Measurements from ENCODE around the gene GNB5. TPM values are rescaled to one million over a fixed set of nuclear protein-coding genes. Genes with fewer than 3 reads are reported as not detected.

GNB5 gene
- total RNA-seq, 1 donor from 2014 or later = 25.6 TPM

GRCh38 chr15:52103217-52104207 lies 87.7 kb downstream of the GNB5 start:
- Mint-ChIP-seq H3K9me3 (ENCODE audit: unreplicated experiment) (no peaks in the 10 kb centered on the region), H3K27me3 (ENCODE audit: low read depth, unreplicated experiment) (no peaks in the 10 kb centered on the region), H3K4me3 (ENCODE audit: unreplicated experiment) (no peak overlapping the region), H3K4me1 (ENCODE audit: low read depth, unreplicated experiment) (peaks cover 19% of the 10 kb centered on the region), H3K36me3 (ENCODE audit: low read depth, unreplicated experiment) (no peaks in the 10 kb centered on the region), H3K27ac (ENCODE audit: unreplicated experiment) (peak overlapping the region; percentile 63)
- FAIRE-seq = peak; percentile 43
- Histone ChIP-seq H3K27me3 (ENCODE audit: insufficient read depth, low read length) (no peaks in the 10 kb centered on the region), H3K9me3 (ENCODE audit: insufficient read depth, low read depth, low read length) (no peaks in the 10 kb centered on the region), H3K4me1 (ENCODE audit: insufficient read depth, low read length) (peaks cover 23% of the 10 kb centered on the region), H3K27ac (ENCODE audit: low read depth, low read length) (peak overlapping the region; percentile 88), H3K79me2 (ENCODE audit: insufficient read depth, low read length) (no peaks in the 10 kb centered on the region), H3K4me2 (ENCODE audit: low read length) (peak overlapping the region; percentile 65), H4K20me1 (ENCODE audit: insufficient read depth, low read length) (no peaks in the 10 kb centered on the region), H3K9ac (ENCODE audit: low read length) (peak overlapping the region; percentile 44), H3K36me3 (ENCODE audit: insufficient read depth, low read length) (no peaks in the 10 kb centered on the region), H2AFZ (ENCODE audit: low read depth, low read length) (no peak overlapping the region), H3K4me3 (ENCODE audit: insufficient read depth, low read depth, low read length) (no peak overlapping the region)
- TF ChIP-seq CTCF (IDR thresholded peaks at IDR 0.05; ENCODE audit: insufficient read depth, low read depth, low read length) (no peak), EZH2 (IDR thresholded peaks at IDR 0.05; ENCODE audit: insufficient read depth, low read length) (no peak)
- peak; percentile 97 for DNase-seq (ENCODE audit: low read depth)

GRCh38 chr15:52102463-52102862 lies 88.7 kb downstream of the GNB5 start:
- peak overlapping the region; percentile 88 for H3K27ac ChIP-seq (ENCODE audit: low read depth, low read length)
- peak overlapping the region; percentile 65 for H3K4me2 ChIP-seq (ENCODE audit: low read length)
- H3K9ac ChIP-seq (ENCODE audit: low read length) = peak overlapping the region; percentile 44
- Mint-ChIP-seq H3K4me3 (ENCODE audit: unreplicated experiment) (no peak overlapping the region), H3K27me3 (ENCODE audit: low read depth, unreplicated experiment) (no peaks in the 10 kb centered on the region), H3K9me3 (ENCODE audit: unreplicated experiment) (no peaks in the 10 kb centered on the region), H3K36me3 (ENCODE audit: low read depth, unreplicated experiment) (no peaks in the 10 kb centered on the region), H3K27ac (ENCODE audit: unreplicated experiment) (peak overlapping the region; percentile 51), H3K4me1 (ENCODE audit: low read depth, unreplicated experiment) (peaks cover 19% of the 10 kb centered on the region)
- TF ChIP-seq CTCF (IDR thresholded peaks at IDR 0.05; ENCODE audit: insufficient read depth, low read depth, low read length) = no peak
- no peak for TF ChIP-seq EZH2 (IDR thresholded peaks at IDR 0.05; ENCODE audit: insufficient read depth, low read length)
- H3K4me3 ChIP-seq (ENCODE audit: insufficient read depth, low read depth, low read length) = no peak overlapping the region
- no peaks in the 10 kb centered on the region for H3K9me3 ChIP-seq (ENCODE audit: insufficient read depth, low read depth, low read length)
- no peaks in the 10 kb centered on the region for H3K36me3 ChIP-seq (ENCODE audit: insufficient read depth, low read length)
- H3K4me1 ChIP-seq (ENCODE audit: insufficient read depth, low read length) = peaks cover 23% of the 10 kb centered on the region
- FAIRE-seq = no peak
- no peak overlapping the region for H2AFZ ChIP-seq (ENCODE audit: low read depth, low read length)
- DNase-seq (ENCODE audit: low read depth) = peak; percentile 84
- H3K27me3 ChIP-seq (ENCODE audit: insufficient read depth, low read length) = no peaks in the 10 kb centered on the region
- no peaks in the 10 kb centered on the region for H4K20me1 ChIP-seq (ENCODE audit: insufficient read depth, low read length)
- no peaks in the 10 kb centered on the region for H3K79me2 ChIP-seq (ENCODE audit: insufficient read depth, low read length)
